LHCN-M2 (cell line): ENCODE data around the gene S100G. TPM values are rescaled to one million over a fixed set of nuclear protein-coding genes. Genes with fewer than 3 reads are reported as not detected.
"Not testable (repeated sequence)": the region's sequence is repeated elsewhere in the genome, so short reads cannot be mapped to it uniquely, and the experiment has no call there.

Experiments
- DNase-seq: peaks from one replicate; pipeline ENCODE4 v3.0.0-alpha.2; 2012; ENCODE audit warnings: low read depth
- polyA plus RNA-seq: library from polyadenylated mRNA; unstranded; fragments of >200 nt; gene quantifications from one replicate; pipeline ENCODE4 v1.2.1, GENCODE V29; 2012; ENCODE audit warnings: missing spikeins
- total RNA-seq: library from RNA; depleted of rRNA; stranded (reverse); fragments of >200 nt; gene quantifications from 2 replicates; pipeline ENCODE4 v1.2.3, GENCODE V29; 2014; rRNA removed

Gene S100G, protein sequence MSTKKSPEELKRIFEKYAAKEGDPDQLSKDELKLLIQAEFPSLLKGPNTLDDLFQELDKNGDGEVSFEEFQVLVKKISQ
- not detected in 2 replicates for total RNA-seq
- polyA plus RNA-seq, result not detected

DNA sequence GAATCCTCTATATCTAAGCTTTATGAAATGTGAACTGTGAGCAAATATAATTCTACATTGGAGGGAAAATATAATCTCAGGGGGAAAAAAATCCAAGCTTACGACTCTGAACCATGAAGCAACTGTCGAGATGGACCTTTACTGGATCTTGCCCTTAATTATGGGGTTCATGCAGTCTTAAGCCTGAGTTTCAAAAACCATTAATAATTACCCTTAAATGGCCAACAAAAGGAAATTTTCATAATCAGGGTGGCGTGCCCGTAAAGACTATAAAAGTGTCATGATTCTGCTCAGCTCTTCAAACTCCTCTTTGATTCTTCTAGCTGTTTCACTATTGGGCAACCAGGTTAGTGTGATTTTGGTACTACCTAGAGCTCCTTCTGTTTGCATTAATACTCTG lies at the start of gene S100G:
Gene S100G (plus strand): TSS at position 301 of the 400 bp plus-strand sequence. CDS start 849 bp downstream, outside the sequence.
- no peak for DNase-seq

DNA sequence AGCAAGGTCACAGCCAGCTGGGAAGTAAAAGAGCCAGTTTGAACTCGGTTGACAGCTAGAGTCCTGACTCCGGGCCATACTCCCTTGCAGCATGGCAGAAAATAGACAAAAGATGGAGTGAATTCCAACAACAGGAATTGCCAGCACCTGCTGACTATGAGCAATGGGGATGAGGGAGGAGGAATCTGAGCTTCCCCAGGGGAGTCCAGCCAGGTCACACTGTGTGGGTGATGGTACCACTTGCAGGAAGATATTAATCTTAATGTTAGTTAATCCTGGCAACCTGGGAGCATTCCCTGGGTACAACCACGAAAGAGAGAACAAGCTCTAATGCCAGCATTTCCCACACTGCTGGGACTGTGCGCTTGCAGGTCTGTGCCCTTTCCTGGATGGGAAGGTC lies 48.1 kb upstream of the S100G start:
- DNase-seq, result peak; percentile 43

DNA sequence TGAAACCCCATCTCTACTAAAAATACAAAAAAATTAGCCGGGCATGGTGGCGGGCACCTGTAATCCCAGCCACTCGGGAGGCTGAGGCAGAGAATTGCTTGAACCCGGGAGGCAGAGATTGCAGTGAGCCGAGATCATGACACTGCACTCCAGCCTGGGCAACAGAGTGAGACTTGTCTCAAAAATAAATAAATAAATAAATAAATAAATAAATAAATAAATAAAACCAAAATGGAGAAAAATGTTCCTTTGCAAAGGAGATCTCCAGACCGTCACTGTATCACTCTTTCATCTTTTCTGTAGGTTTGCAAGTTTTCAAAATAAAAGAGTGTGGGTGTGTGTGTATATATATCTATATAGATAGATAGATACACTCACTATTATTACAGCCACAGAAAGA lies 46.7 kb upstream of the S100G start:
- DNase-seq, result not testable (repeated sequence)

DNA sequence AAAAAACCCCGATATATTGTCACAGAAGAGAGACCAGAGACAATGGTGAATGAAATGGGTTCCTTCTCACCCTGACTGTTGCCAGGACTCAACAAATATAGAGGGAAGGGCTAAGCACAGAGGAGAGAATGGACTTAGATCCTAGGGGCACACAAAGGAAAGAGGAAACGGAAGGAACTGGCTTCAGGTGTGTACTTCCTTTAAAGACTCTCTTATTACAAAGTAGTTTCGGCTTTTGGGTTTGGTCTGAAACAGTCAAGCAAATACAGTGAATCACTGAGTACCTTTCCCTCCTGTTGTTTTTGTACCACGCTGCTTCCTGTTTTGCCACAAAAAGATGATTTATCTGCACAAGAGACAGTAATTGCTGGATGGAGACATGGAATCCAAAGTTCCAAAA lies 46.1 kb upstream of the S100G start:
- DNase-seq, result peak; percentile 24

DNA sequence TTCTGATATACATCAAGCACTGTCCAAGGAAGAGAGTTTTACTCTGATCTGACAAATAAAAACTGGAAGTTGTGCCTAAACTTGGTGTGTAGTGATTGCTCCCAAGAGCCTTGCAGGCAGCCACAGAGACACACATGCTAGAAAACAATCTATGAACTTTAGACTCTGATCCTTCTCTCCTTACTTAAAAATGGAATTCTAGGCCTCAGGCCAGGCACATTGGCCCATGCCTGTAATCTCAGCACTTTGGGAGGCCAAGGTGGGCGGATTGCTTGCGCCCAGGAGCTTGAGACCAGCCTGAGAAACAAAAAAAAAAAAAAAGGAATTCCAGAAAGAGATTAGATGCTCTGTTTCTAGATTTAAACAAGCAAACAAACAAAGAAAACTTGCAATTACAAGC lies 45.6 kb upstream of the S100G start:
- no peak for DNase-seq

DNA sequence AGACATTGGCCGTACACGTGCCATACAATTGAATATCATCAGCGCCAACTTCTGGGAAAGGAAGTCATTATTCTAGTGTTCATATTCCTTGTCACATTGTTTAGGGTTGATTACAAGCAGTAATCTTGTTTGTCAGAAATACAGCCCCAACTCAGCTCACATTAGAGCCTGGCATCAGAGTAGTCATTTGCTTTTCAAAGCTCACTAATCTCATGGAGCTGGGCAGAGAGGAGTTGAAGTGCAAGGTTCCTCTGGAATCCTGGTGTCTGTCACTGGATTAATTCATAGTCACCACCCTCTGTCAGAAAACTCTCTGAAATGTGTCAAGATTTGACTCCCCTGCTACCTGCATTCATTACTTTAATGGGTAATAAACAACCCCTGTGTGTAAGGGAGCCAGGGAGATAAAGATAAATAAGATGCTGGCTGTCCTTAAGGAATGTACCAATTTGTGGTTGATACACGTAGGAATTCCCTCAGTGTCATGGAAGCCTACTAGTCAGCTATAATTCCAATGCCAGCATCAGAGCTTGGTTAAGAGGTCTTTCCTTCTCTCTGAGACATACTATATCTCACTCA lies 43.7 kb upstream of the S100G start:
- no peak for DNase-seq

DNA sequence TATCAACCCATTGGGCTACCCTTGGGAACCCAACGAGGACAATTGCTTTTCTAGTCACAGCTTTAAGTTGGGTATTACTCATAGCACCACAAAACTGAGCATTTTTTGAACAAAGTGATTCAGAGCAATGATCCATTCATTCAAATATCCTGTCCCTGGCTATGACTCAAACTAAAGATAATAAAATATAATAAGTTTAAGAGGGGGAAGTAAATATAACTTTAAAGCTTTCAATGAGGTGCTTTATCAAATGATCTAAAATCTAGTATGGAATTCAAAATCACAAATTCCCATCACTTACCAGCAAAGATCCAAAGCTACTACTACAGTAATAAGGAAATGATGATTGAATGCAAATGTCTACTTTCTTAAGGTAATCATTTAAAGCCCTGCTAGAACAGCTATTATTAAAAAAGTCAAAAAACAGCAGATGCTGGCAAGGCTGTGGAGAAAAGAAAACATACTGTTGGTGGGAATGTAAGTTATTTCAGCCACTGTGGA lies 39.8 kb upstream of the S100G start:
- peak; percentile 74 for DNase-seq

DNA sequence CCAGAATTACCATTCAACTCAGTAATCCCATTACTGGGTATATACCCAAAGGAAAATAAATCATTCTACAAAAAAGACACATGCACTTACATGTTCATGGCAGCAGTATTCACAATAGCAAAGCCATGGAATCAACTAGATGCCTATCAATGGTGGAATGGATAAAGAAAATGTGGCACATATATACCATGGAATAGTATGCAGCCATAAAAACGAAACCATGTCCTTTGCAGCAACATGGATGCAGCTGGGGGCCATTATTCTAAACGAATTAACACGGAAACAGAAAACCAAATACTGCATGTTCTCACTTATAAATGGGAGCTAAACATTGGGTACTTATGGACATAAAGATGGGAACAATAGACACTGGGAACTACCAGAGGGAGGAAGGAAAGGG lies 39.3 kb upstream of the S100G start:
- DNase-seq, result not testable (repeated sequence)

DNA sequence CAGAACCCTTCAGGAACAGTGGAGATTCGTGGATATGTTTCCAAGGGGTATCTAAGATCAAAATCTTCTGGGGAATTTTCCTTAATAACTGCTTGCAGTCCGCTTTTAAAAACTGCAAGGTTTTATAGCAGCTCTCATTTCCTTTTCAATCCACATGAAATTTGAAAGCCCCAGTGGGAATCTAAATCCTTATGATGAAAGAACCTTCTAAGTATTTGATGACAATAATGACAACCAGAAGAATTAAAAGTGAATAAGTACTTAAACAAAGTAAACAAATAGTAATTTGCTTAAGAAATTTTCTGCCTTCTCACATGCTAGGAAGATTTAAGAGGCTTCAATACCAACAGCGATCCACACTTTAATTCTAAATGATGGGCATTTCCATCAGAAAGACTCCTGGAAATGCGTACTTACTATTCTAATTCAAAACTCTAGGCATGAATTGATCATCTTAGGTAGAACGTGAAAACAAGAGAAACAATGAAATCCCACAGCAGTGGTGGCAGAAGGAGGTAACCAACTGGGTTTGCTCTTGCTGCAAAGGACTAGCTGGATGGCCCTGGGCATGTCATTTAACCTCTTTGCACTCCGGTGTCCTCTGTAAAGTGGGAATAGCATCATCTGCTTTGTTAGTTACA lies 37.6 kb upstream of the S100G start:
- DNase-seq, result no peak

DNA sequence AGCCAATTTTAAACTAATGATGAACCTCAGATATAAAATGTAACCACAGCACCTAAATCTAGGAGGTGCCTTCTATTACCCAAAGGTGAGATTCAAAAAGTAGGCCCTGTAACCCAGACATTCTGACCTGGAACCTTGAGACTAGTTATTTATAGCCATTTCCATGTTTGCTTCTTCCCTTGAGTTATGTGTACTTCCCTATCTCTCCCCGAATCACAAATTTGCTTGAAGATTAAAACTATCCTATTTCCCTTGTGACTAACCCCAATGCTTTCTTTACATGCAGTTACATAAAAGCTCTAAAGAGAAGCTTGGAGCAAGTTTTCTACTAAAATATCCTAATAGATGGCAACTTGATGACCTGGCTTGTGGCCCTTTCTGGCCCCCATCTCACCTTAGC lies 32.6 kb upstream of the S100G start:
- DNase-seq, result no peak

DNA sequence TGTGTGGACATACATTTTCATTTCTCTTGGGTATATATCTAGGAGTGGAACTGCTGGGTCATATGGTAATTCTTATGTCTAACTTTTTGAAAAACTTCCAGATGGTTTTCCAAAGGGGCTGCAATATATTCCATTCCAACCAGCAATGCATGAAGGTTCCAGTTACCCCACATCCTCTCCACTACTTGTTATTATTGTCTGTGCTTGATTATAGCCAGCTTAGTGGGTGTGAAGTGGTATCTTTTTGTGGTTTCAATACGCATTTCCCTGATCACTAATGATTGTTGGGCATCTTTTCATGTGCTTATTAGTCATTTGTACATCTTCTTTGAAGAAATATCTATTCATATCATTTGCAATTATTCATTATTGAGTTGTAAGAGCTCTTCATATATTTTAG lies 31.5 kb upstream of the S100G start:
- no peak for DNase-seq

DNA sequence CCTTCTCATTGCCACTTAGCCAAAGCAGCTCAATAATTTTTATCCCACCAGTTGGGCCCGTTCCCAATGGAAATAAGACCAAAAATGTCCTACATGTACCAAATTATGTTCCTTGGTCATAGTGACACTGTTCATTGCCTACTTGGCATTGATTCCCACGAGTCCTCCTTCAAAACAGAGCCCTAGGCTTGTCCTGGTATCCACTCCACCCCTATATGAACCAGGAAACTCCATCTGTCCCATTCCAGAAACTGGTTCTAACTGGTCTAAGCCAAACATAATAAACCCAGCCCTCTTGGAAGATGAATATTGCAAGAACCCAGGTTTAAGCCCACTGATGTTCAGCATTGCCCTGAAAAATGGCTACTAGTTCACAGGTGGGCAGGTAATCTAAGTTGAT lies 30.9 kb upstream of the S100G start:
- DNase-seq, result no peak

DNA sequence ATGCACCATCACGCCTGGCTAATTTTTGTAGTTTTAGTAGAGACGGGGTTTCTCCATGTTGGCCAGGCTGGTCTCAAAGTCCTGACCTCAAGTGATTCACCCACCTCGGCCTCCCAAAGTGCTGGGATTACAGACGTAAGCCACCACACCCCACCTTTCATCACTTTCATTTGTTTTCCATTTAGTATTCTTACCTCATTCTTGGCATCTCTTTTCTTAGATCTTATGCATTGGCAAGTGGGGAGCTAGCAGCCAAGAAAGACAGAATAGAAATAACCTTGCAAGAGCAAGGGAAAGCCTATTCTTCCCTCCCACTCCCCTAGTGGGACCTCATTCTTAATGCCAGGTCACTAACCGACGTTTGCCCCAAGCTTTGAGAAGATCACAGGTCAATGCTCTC lies 21.4 kb upstream of the S100G start:
- DNase-seq, result not testable (repeated sequence)

DNA sequence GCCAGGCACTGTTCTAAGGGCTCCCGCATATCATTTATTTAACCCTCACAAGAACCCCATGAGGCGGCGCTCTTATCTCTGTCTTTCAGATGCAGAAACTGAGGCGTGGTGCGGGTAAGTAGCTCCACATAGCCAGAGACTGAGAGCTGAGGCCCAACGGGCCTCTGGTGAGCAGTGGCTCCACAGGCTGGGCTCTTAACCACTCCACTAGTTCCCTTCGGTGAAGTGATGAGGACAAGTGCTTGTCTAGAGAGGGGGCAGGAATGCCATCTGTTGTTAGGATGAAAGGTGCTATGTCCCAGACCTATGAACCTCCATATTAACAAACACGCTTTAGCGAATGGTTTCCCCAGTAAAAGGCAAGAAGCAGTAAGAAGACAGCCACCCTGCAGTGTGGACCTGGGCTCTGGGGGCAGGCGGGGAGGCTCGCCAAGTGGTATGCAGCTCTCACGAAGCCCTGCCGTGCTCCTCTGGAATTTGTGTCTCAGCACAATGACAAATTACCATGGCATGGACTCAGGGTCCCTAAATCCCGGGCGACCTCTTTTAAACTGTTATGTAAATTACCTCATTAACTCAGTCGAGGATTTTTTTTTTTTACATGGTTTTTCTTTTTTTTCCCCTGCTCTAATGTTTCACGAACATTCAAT lies 20.9 kb upstream of the S100G start:
- DNase-seq, result no peak

DNA sequence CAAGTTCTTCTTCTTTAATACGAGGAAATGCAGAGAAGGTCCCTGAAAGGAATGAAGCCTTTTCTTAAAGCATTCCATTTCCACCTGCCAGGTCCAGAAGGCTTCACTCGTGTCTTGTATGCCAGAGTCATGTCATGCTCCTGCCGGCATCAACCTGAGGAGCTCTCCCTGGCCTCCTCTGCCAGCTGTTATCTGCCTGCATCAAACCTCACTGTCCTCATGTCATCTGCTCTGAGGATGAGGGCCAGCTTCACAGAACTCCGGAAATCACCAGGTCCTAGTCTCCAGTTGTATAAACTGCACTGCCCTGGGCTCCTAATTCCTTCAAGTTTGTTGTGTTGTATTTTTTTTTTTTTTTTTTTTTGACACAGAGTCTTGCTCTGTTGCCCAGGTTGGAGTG lies 20.0 kb upstream of the S100G start:
- no peak for DNase-seq

DNA sequence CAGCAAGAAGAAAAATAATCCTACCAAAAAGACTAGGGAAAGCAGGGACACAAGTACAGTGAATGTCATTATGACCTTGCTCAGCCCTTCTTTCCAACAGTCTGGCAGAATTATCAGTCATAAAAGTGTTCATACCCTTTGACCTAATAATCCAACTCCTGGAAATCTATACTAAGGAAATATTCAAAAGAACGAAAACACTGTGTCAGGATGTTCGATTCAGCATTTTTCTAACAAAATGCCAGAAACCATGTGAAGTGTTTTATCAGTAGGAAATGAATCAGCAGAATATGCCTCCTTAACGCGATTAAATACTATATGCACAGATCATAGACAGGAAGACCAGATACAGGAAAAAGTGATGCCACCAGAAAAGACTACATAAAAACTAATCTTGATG lies 16.2 kb upstream of the S100G start:
- no peak for DNase-seq

DNA sequence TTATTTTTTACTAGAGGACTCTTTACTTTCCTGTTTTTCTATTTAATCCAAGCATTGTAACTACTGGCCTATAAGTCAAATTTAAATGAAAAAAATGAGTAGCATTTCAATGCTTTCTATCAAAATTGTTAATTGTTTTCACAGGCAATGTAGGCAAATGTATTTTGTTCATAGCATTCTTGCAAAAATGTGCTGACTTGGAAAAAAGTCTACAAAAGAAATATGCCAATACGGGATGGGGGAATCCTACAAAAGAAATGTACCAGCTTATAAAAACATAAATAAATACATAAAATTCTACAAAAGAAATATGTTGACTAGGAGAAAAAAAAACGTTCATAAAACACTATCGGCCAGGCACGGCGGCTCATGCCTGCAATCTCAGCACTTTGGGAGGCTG lies 14.9 kb upstream of the S100G start:
- no peak for DNase-seq

DNA sequence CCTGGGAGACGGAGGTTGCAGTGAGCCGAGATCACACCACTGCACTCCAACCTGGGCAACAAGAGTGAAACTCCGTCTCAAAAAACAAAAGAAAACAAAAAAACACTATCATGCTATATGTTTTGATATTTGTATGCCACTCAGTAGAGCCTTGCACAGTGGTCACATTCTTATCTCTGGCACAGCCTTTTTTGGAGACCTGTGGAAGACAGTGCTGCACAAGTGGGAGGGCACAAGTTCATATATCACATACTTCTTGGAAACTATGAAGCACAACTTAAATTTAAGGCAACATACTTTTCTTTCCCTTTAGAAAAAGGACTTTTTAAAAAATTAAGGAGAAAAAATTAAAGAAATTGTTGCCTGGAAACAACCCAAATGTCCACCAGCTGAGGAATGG lies 14.4 kb upstream of the S100G start:
- no peak for DNase-seq

DNA sequence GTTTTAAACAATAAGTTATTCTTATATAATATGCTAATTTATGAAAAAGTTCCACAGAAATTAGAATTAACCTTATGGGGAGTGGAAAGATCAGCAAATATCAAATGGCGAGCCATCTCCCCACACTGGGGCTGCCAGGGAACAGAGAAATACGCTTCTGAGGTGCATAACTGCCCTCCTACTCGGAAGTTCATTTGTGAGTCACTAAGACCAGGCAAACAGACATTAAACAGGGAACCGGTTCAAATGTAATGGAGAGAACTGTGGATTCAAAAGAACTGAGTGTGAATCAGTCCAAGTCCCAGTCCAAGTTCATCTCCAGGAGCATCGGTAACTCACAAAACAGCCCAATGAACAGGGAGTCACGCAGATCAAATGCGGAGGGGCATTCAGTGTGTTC lies 11.4 kb upstream of the S100G start:
- no peak for DNase-seq

DNA sequence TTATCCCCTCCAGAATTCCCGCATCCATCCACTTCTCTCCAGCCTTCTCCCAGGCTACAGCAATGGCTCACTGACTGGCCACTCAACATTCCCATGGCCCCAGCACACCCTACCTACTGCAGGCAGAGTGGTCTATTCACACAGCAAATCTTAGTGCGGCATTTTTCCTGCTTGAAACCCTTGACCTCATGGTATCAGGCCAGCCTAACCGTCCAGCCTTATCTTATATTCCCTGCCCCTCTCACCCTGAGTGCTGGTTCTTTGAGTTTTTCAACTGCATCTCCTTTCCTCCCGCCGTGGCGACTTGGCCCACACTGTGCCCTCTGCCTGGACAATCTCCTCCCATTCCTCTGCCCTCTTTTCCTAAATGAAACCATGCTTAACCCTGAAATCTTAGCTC lies 10.0 kb upstream of the S100G start:
- DNase-seq, result no peak

DNA sequence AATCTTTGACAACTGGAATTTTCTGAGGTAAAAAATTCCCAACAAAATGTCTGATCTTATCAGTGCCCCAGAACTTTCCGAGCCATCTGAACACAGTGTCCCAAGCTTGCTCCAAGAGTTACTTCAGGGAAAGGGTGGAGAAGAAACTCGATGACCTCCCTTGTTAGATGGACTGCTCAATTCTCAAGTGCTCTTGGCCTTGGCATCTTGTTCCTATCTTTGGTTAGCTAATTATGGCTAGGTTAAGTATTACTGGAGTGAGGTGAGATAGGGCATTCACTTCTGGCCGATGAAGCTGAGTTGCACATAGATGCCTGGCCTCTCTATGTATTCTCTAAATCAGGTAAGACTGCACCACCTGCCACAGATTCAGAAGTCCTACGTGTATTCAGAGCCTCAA lies 9.1 kb upstream of the S100G start:
- no peak for DNase-seq

DNA sequence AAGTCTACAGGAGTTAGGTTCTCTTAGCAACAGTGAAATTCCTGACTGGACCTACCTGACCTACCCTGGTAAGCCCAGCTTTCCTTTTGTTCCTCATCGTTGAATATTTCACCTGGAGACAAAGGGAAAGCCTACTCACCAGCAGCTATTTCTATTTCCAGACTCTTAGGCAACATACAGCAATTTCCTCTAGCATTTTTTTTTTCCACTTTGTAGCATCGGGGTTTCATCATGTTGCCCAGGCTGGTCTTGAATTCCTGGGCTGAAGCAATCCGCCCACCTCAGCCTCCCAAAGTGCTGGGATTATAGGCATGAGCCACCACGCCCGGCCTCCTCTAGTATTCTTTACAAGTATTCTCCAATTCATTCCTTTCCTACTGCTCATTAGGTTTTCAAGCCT lies 6.8 kb upstream of the S100G start:
- peak; percentile 8 for DNase-seq
